Activated T-cell treated with anti-CD3 and anti-CD28 coated beads, Interleukin-2, amount 50 U/mL, for 1 hour (primary cell): ENCODE results near the gene ARID1B.

Experiments
- DNase-seq: peaks from one replicate; pipeline ENCODE4 v3.0.0-alpha.2; 2020

Gene ARID1B

GRCh38 chr6:157091243-157091642 lies 314.1 kb downstream of the ARID1B start:
- DNase-seq: no peak

- no peak for DNase-seq
Observed at GRCh38 chr6:157091856-157092460, 314.8 kb downstream of the ARID1B start.

- DNase-seq: no peak
Observed at GRCh38 chr6:157092736-157093135, 315.6 kb downstream of the ARID1B start.

- no peak for DNase-seq
Observed at GRCh38 chr6:157093536-157093935, 316.4 kb downstream of the ARID1B start.

GRCh38 chr6:157094038-157094437 lies 316.9 kb downstream of the ARID1B start:
- no peak for DNase-seq

- no peak for DNase-seq
Observed at GRCh38 chr6:157095084-157095483, 317.9 kb downstream of the ARID1B start.

GRCh38 chr6:157095569-157095968 lies 318.4 kb downstream of the ARID1B start:
- DNase-seq: no peak

- no peak for DNase-seq
Observed at GRCh38 chr6:157096105-157096504, 318.9 kb downstream of the ARID1B start.

- no peak for DNase-seq
Observed at GRCh38 chr6:157096522-157096921, 319.3 kb downstream of the ARID1B start.

GRCh38 chr6:157097255-157097955 lies 320.2 kb downstream of the ARID1B start:
- no peak for DNase-seq

GRCh38 chr6:157098999-157099398 lies 321.8 kb downstream of the ARID1B start:
- DNase-seq: no peak

GRCh38 chr6:157099912-157100593 lies 322.9 kb downstream of the ARID1B start:
- DNase-seq: no peak

GRCh38 chr6:157101166-157101565 lies 324.0 kb downstream of the ARID1B start:
- DNase-seq: no peak

GRCh38 chr6:157104803-157105202 lies 327.6 kb downstream of the ARID1B start:
- DNase-seq: no peak

- DNase-seq: no peak
Observed at GRCh38 chr6:157106487-157106886, 329.3 kb downstream of the ARID1B start.

- no peak for DNase-seq
Observed at GRCh38 chr6:157107571-157107914, 330.4 kb downstream of the ARID1B start.

GRCh38 chr6:157107915-157108651 lies 330.9 kb downstream of the ARID1B start:
- no peak for DNase-seq

- DNase-seq: no peak
Observed at GRCh38 chr6:157108923-157109322, 331.7 kb downstream of the ARID1B start.

GRCh38 chr6:157110607-157111006 lies 333.4 kb downstream of the ARID1B start:
- DNase-seq: no peak

- no peak for DNase-seq
Observed at GRCh38 chr6:157113389-157113788, 336.2 kb downstream of the ARID1B start.

GRCh38 chr6:157116426-157116825 lies 339.2 kb downstream of the ARID1B start:
- no peak for DNase-seq

GRCh38 chr6:157117431-157118095 lies 340.4 kb downstream of the ARID1B start:
- DNase-seq: no peak

- DNase-seq: no peak
Observed at GRCh38 chr6:157119502-157120027, 342.4 kb downstream of the ARID1B start.
